GM23338 (cell line): ENCODE data around the gene GRN. TPM values are rescaled to one million over a fixed set of nuclear protein-coding genes. Genes with fewer than 3 reads are reported as not detected.

Experiments
- ATAC-seq: fragments of 200-7000 bp; cut with Tn5 transposase; 3 replicates; pipeline ENCODE4 v1.9.1; 2020
- DNase-seq: peaks from one replicate; pipeline ENCODE4 v3.0.0-alpha.2; 2015; ENCODE audit warnings: low spot score
- H2AFZ ChIP-seq: fragments of 200-600 bp; sonication (generic); 2 replicates; pipeline ENCODE4 v1.8.0; 2016; ENCODE audit warnings: antibody characterized with exemption, mild to moderate bottlenecking, moderate library complexity
- H3F3A ChIP-seq: fragments of 200-600 bp; sonication (generic); replicated peaks from 2 replicates; pipeline ENCODE4 v1.8.0; 2017; ENCODE audit warnings: antibody characterized with exemption, mixed run types, low read depth
- H3K27ac ChIP-seq: fragments of 200-600 bp; sonication (generic); 2 replicates; pipeline ENCODE4 v1.6.1; 2016; ENCODE audit warnings: low read depth
- H3K27me3 ChIP-seq: fragments of 200-600 bp; sonication (generic); 2 replicates; pipeline ENCODE4 v1.8.0; 2016; ENCODE audit warnings: mild to moderate bottlenecking, mixed run types, moderate library complexity; ENCODE audit not compliant: insufficient read depth
- H3K36me3 ChIP-seq: fragments of 200-600 bp; sonication (generic); 2 replicates; pipeline ENCODE4 v1.8.0; 2016; ENCODE audit warnings: mild to moderate bottlenecking; ENCODE audit not compliant: insufficient read depth
- H3K4me1 ChIP-seq: fragments of 200-600 bp; sonication (generic); 2 replicates; pipeline ENCODE4 v1.8.0; 2016; ENCODE audit warnings: mild to moderate bottlenecking, moderate library complexity; ENCODE audit not compliant: insufficient read depth
- H3K4me2 ChIP-seq: fragments of 200-600 bp; sonication (generic); 2 replicates; pipeline ENCODE4 v1.7.1; 2017; ENCODE audit warnings: mixed run types
- H3K4me3 ChIP-seq: fragments of 200-600 bp; sonication (generic); 2 replicates; pipeline ENCODE4 v1.6.1; 2016; ENCODE audit warnings: mixed run types
- H3K79me2 ChIP-seq: fragments of 200-600 bp; sonication (generic); replicated peaks from 2 replicates; pipeline ENCODE4 v1.8.0; 2017; ENCODE audit warnings: mild to moderate bottlenecking; ENCODE audit not compliant: insufficient read depth
- H3K9me2 ChIP-seq: fragments of 200-600 bp; sonication (generic); 2 replicates; pipeline ENCODE4 v1.8.0; 2017; ENCODE audit not compliant: insufficient read depth
- H4K20me1 ChIP-seq: fragments of 200-600 bp; sonication (generic); replicated peaks from 2 replicates; pipeline ENCODE4 v1.8.0; 2017; ENCODE audit warnings: mild to moderate bottlenecking; ENCODE audit not compliant: insufficient read depth
- H3K27ac Mint-ChIP-seq: 2 replicates; pipeline ENCODE4 v1.8.0; 2020; ENCODE audit warnings: inconsistent platforms, mild to moderate bottlenecking, moderate library complexity, mixed read lengths
- H3K27me3 Mint-ChIP-seq: 3 replicates; pipeline ENCODE4 v1.8.0; 2022; ENCODE audit warnings: low read depth, mild to moderate bottlenecking, moderate library complexity, mixed read lengths, inconsistent platforms; ENCODE audit not compliant: insufficient read depth, poor library complexity
- H3K36me3 Mint-ChIP-seq: 3 replicates; pipeline ENCODE4 v1.8.0; 2021; ENCODE audit warnings: low read depth, mild to moderate bottlenecking, inconsistent platforms, moderate library complexity, mixed read lengths
- H3K4me1 Mint-ChIP-seq: 3 replicates; pipeline ENCODE4 v1.8.0; 2020; ENCODE audit warnings: mild to moderate bottlenecking, inconsistent platforms, mixed read lengths
- H3K4me3 Mint-ChIP-seq: 3 replicates; pipeline ENCODE4 v1.8.0; 2021; ENCODE audit warnings: moderate library complexity, mild to moderate bottlenecking, inconsistent platforms, mixed read lengths
- H3K9me3 Mint-ChIP-seq: 3 replicates; pipeline ENCODE4 v1.8.0; 2020; ENCODE audit warnings: moderate library complexity, mild to moderate bottlenecking, inconsistent platforms, mixed read lengths
- CTCF ChIP-seq, 2 experiments: fragments of 200-600 bp in 1 of 2; sonication (generic) in 1 of 2; conservative IDR thresholded peaks; 2 replicates each; pipeline versions ENCODE4 v1.5.1 to v1.6.1; 2016 to 2017; ENCODE audit warnings: antibody characterized with exemption in 2 of 2, low read depth in 2 of 2, mild to moderate bottlenecking in 2 of 2, moderate library complexity in 1 of 2
- JUNB ChIP-seq: IDR thresholded peaks from one replicate; pipeline ENCODE4 v1.6.1; 2016; ENCODE audit warnings: antibody characterized with exemption; ENCODE audit not compliant: unreplicated experiment
- NANOG ChIP-seq: IDR thresholded peaks from 2 replicates; pipeline ENCODE4 v1.6.1; 2016; ENCODE audit warnings: antibody characterized with exemption, borderline replicate concordance
- ZNF331 ChIP-seq: fragments of 250-450 bp; sonication (Bioruptor Pico); IDR thresholded peaks from 2 replicates; pipeline ENCODE4 v1.5.0; 2020; ENCODE audit warnings: low read depth, mild to moderate bottlenecking, moderate library complexity
- ZNF462 ChIP-seq: fragments of 250-450 bp; sonication (Bioruptor Pico); IDR thresholded peaks from 2 replicates; pipeline ENCODE4 v1.5.0; 2020; ENCODE audit warnings: mild to moderate bottlenecking, moderate library complexity
- polyA plus RNA-seq: library from polyadenylated mRNA; unstranded; fragments of >200 nt; fragmentation: Nextera tagmentation; extraction: Ambion mirVana; gene quantifications from 2 replicates; pipeline ENCODE4 v1.2.1, GENCODE V29; 2016
- total RNA-seq: library from RNA; depleted of rRNA; stranded (reverse); fragments of >200 nt; shearing (Covaris generic); gene quantifications from 2 replicates; pipeline ENCODE4 v1.2.3, GENCODE V29; 2014

GRN gene
- total and polyA plus RNA-seq, 2 experiments from 2014 or later, result 101 to 216 TPM

- H3K4me1 ChIP-seq, result peaks cover 8% of the 10 kb centered on the region; the same call in 1 of the 2 replicates
- 0 out of 2 replicates have a peak, but pooled peaks cover 5% of the 10 kb centered on the region for H3K9me2 ChIP-seq
- H3K4me2 ChIP-seq, result no peak overlapping the region
- no peak overlapping the region for H3K4me3 Mint-ChIP-seq
- no peaks in the 10 kb centered on the region; the same call in 1 of the 2 replicates for H4K20me1 ChIP-seq
- DNase-seq, result no peak
- H3K27me3 Mint-ChIP-seq, result peaks cover 10% of the 10 kb centered on the region
- H3K79me2 ChIP-seq, result no peaks in the 10 kb centered on the region
- no peak for ATAC-seq
- H2AFZ ChIP-seq, result no peak overlapping the region
- H3K27me3 ChIP-seq, result no peaks in the 10 kb centered on the region
- H3K36me3 ChIP-seq, result 0 out of 2 replicates have a peak, but pooled peaks cover 3% of the 10 kb centered on the region
- TF ChIP-seq ZNF462 (CRISPR knock-in tag) (no peak), JUNB (no peak), ZNF331 (CRISPR knock-in tag) (no peak), NANOG (no peak), CTCF (conservative IDR thresholded peaks at IDR 0.05; ENCODE audit: low read depth in 2 of 2) (no peak)
- peaks cover 24% of the 10 kb centered on the region for H3K36me3 Mint-ChIP-seq
- no peaks in the 10 kb centered on the region for H3K9me3 Mint-ChIP-seq
- H3K27ac ChIP-seq, result no peak overlapping the region
- 0 out of 2 replicates have a peak, but pooled peaks cover 7% of the 10 kb centered on the region for H3F3A ChIP-seq
- H3K4me1 Mint-ChIP-seq, result peaks cover 7% of the 10 kb centered on the region
- H3K4me3 ChIP-seq, result no peak overlapping the region
- no peak overlapping the region for H3K27ac Mint-ChIP-seq
Observed at GRCh38 chr17:44394833-44395232, 49.7 kb downstream of the GRN start.
